Loucy (cell line): Measurements from ENCODE around the gene CCDC91.

Experiments
- H2AFZ ChIP-seq: fragments of 200-600 bp; sonication (generic); 2 replicates; pipeline ENCODE4 v1.6.0; 2016; ENCODE audit warnings: antibody characterized with exemption, mild to moderate bottlenecking, low read length, moderate library complexity
- H3F3A ChIP-seq: fragments of 200-600 bp; 2 replicates; pipeline ENCODE4 v1.6.0; 2016; ENCODE audit warnings: antibody characterized with exemption, low read depth, mild to moderate bottlenecking
- H3K27me3 ChIP-seq: fragments of 200-600 bp; sonication (generic); 2 replicates; pipeline ENCODE4 v1.6.1; 2014; ENCODE audit warnings: low read length, mild to moderate bottlenecking; ENCODE audit not compliant: insufficient read depth, poor library complexity, severe bottlenecking
- H3K36me3 ChIP-seq: fragments of 200-600 bp; sonication (generic); 2 replicates; pipeline ENCODE4 v1.6.1; 2016; ENCODE audit warnings: low read length; ENCODE audit not compliant: insufficient read depth
- H3K4me1 ChIP-seq: fragments of 200-600 bp; sonication (generic); 2 replicates; pipeline ENCODE4 v1.5.1; 2014; ENCODE audit warnings: low read length, mild to moderate bottlenecking; ENCODE audit not compliant: insufficient read depth, poor library complexity, severe bottlenecking
- H3K4me2 ChIP-seq: fragments of 200-600 bp; sonication (generic); 2 replicates; pipeline ENCODE4 v1.6.0; 2014; ENCODE audit warnings: antibody characterized with exemption, low read length, low read depth, mild to moderate bottlenecking; ENCODE audit not compliant: poor library complexity, severe bottlenecking
- H3K4me3 ChIP-seq: fragments of 200-600 bp; sonication (generic); 2 replicates; pipeline ENCODE4 v1.5.1; 2014; ENCODE audit warnings: low read length, mild to moderate bottlenecking, mixed read lengths; ENCODE audit not compliant: poor library complexity, severe bottlenecking
- H3K79me2 ChIP-seq: fragments of 200-600 bp; sonication (generic); 2 replicates; pipeline ENCODE4 v1.6.1; 2014; ENCODE audit warnings: low read length; ENCODE audit not compliant: insufficient read depth
- H3K9ac ChIP-seq: fragments of 200-600 bp; sonication (generic); 2 replicates; pipeline ENCODE4 v1.6.0; 2014; ENCODE audit warnings: mild to moderate bottlenecking, low read depth, low read length, moderate library complexity; ENCODE audit not compliant: poor library complexity, severe bottlenecking
- H3K9me2 ChIP-seq: fragments of 200-600 bp; sonication (generic); replicated peaks from 2 replicates; pipeline ENCODE4 v1.6.1; 2016; ENCODE audit warnings: low read depth, low read length, mixed read lengths
- H3K9me3 ChIP-seq: fragments of 200-600 bp; sonication (generic); 2 replicates; pipeline ENCODE4 v1.6.1; 2014; ENCODE audit warnings: mild to moderate bottlenecking, antibody characterized with exemption, low read length, low read depth; ENCODE audit not compliant: insufficient read depth
- H4K20me1 ChIP-seq: fragments of 200-600 bp; sonication (generic); 2 replicates; pipeline ENCODE4 v1.6.0; 2014; ENCODE audit warnings: antibody characterized with exemption, low read length, mild to moderate bottlenecking; ENCODE audit not compliant: insufficient read depth, poor library complexity, severe bottlenecking
- EZH2phosphoT487 ChIP-seq: fragments of 200-600 bp; IDR thresholded peaks from 2 replicates; pipeline ENCODE4 v1.6.1; 2018; ENCODE audit warnings: antibody characterized with exemption, mild to moderate bottlenecking, moderate library complexity, borderline replicate concordance
- TF ChIP-seq, protein P1 (sequence below): fragments of 200-600 bp; sonication (generic); conservative IDR thresholded peaks from 2 replicates; pipeline ENCODE4 v1.5.1; 2014; ENCODE audit warnings: mild to moderate bottlenecking, antibody characterized with exemption, low read length

CCDC91 gene

DNA sequence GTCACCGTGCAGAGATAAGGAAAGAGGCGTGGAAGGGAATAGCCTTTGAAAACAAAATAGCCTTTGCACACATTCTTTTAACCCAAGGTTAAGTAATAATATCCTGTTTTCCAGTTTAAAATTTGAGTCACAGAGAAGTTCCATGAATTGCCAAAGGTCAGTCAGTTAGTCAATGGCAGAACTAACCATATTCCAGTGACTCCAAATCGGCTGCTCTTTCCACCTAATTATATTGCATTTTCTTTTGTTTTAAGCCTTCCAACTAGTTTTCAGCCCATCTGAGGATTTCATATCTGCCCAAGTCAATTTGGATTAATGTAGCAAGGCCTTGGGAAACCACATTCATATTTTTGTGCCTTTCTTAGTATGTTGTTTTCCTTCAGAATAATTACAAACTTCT is 373.0 kb downstream of the CCDC91 start:
- Histone ChIP-seq H3K9me3 (no peaks in the 10 kb centered on the region), H4K20me1 (no peaks in the 10 kb centered on the region), H3K36me3 (no peaks in the 10 kb centered on the region), H3K4me2 (no peak overlapping the region), H3K79me2 (no peaks in the 10 kb centered on the region), H3K27me3 (no peaks in the 10 kb centered on the region), H3F3A (no peaks in the 10 kb centered on the region), H3K4me3 (no peak overlapping the region), H3K9me2 (no peaks in the 10 kb centered on the region), H2AFZ (no peak overlapping the region), H3K4me1 (no peaks in the 10 kb centered on the region), H3K9ac (no peak overlapping the region)
- TF ChIP-seq, protein P1, sequence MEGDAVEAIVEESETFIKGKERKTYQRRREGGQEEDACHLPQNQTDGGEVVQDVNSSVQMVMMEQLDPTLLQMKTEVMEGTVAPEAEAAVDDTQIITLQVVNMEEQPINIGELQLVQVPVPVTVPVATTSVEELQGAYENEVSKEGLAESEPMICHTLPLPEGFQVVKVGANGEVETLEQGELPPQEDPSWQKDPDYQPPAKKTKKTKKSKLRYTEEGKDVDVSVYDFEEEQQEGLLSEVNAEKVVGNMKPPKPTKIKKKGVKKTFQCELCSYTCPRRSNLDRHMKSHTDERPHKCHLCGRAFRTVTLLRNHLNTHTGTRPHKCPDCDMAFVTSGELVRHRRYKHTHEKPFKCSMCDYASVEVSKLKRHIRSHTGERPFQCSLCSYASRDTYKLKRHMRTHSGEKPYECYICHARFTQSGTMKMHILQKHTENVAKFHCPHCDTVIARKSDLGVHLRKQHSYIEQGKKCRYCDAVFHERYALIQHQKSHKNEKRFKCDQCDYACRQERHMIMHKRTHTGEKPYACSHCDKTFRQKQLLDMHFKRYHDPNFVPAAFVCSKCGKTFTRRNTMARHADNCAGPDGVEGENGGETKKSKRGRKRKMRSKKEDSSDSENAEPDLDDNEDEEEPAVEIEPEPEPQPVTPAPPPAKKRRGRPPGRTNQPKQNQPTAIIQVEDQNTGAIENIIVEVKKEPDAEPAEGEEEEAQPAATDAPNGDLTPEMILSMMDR = no peak
- no peak for TF ChIP-seq EZH2phosphoT487

DNA sequence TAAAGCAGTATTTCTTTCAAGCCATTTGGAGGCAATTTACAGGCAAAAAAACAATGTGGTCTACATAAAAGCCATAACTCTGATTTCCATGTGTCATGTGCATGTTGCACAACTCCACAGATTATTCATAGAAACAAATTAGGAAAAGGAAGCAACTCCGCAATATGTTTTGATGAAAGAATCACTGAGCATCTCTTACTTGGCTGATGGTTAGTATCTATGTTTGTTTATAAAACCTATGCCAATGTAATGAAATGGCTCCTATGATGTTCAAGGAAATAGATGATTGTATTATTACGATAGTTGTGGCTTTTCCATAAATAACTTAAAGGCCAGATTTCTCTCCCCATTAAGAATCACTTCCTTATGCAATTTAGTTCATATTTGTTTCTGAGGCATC is 373.7 kb downstream of the CCDC91 start:
- H3K79me2 ChIP-seq = no peaks in the 10 kb centered on the region
- H2AFZ ChIP-seq = no peak overlapping the region
- H3F3A ChIP-seq = no peaks in the 10 kb centered on the region
- H3K9me2 ChIP-seq = no peaks in the 10 kb centered on the region
- H3K9me3 ChIP-seq = no peaks in the 10 kb centered on the region
- H3K4me3 ChIP-seq = no peak overlapping the region
- no peak overlapping the region for H3K9ac ChIP-seq
- H3K27me3 ChIP-seq = no peaks in the 10 kb centered on the region
- TF ChIP-seq, protein P1 = no peak
- no peaks in the 10 kb centered on the region for H3K36me3 ChIP-seq
- no peaks in the 10 kb centered on the region for H3K4me1 ChIP-seq
- H3K4me2 ChIP-seq = no peak overlapping the region
- no peaks in the 10 kb centered on the region for H4K20me1 ChIP-seq

DNA sequence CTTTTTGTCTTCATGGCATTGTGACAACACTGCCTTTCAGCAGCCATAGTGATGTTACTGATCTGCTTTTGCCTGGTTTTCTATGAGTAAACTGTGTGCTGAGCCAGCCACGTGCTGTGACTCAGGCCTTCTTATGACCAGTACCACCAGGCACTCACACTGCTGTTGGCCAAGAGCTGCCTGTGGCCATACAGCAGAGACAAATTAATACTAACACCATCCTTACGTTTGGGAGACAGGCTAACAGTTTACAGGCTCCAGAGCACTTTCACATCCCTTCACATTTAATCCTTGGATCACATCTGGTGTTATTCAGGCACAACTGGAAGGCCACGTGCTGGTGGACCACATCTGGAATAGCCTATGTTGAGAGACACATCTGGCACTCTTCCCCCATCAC is 377.9 kb downstream of the CCDC91 start:
- Histone ChIP-seq H3K9ac (no peak overlapping the region), H3K9me3 (no peaks in the 10 kb centered on the region)
- TF ChIP-seq EZH2phosphoT487 = no peak
- TF ChIP-seq, protein P1 = no peak

More for the DNA sequence above, 377.9 kb downstream of the CCDC91 start:
- Histone ChIP-seq H3K4me2 (no peak overlapping the region), H2AFZ (no peak overlapping the region), H3K27me3 (no peaks in the 10 kb centered on the region), H3K4me1 (no peaks in the 10 kb centered on the region), H3K4me3 (no peak overlapping the region), H3K9me2 (no peaks in the 10 kb centered on the region), H3F3A (no peaks in the 10 kb centered on the region), H3K79me2 (no peaks in the 10 kb centered on the region), H4K20me1 (no peaks in the 10 kb centered on the region), H3K36me3 (no peaks in the 10 kb centered on the region)
